Muscle layer of duodenum (tissue), 2 donors: ENCODE results near the gene PMAIP1.

Experiments used
- H3K27ac ChIP-seq: one replicate; pipeline ENCODE4 v1.7.0; 2013; ENCODE audit warnings: mild to moderate bottlenecking, low read length
- H3K27me3 ChIP-seq: one replicate; pipeline ENCODE4 v1.7.0; 2013; ENCODE audit warnings: low read depth, mild to moderate bottlenecking, control low read depth, low read length
- H3K36me3 ChIP-seq, 2 donors: one replicate each; pipeline ENCODE4 v1.7.0; 2013; ENCODE audit warnings: low read length in 2 of 2, control low read depth in 1 of 2, mild to moderate bottlenecking in 1 of 2; ENCODE audit not compliant: insufficient read depth in 2 of 2, control insufficient read depth in 1 of 2
- H3K4me1 ChIP-seq, 2 donors: one replicate each; pipeline ENCODE4 v1.7.0; 2013; ENCODE audit warnings: low read length in 2 of 2, mild to moderate bottlenecking in 2 of 2, control low read depth in 1 of 2, moderate library complexity in 1 of 2; ENCODE audit not compliant: insufficient read depth in 2 of 2, control insufficient read depth in 1 of 2
- H3K4me3 ChIP-seq, 2 donors: one replicate each; pipeline ENCODE4 v1.7.0; 2013; ENCODE audit warnings: low read length in 2 of 2, low read depth in 1 of 2, mild to moderate bottlenecking in 1 of 2
- H3K9me3 ChIP-seq, 2 donors: one replicate each; pipeline ENCODE4 v1.7.0; 2013; ENCODE audit warnings: low read length in 2 of 2, control low read depth in 1 of 2, mild to moderate bottlenecking in 1 of 2; ENCODE audit not compliant: control insufficient read depth in 1 of 2
- donor health status: healthy.

Gene PMAIP1

DNA sequence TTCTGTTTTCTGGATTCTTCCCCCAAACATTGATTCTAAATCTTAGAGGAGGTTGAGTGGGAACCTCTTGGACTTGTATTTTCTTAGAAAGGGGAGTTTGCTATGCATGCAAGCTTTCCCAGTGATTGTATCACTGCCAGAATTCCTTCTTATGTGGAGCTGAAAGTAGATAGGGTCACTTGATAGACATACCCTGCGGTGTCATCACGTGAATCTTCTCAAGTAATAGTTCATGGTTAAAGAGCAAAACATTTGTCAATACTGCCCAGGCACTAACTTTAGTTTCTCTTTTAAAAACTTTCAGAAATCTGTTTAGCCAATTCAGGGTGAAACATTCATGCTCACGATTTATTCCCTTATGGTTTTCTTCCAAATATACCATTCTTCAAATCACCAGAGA, 6.4 kb downstream of the PMAIP1 start:
- H3K4me3 ChIP-seq = no peak overlapping the region
- no peaks in the 10 kb centered on the region for H3K9me3 ChIP-seq
- H3K27me3 ChIP-seq = no peaks in the 10 kb centered on the region
- H3K27ac ChIP-seq = no peak overlapping the region
- H3K36me3 ChIP-seq = no peaks in the 10 kb centered on the region
- H3K4me1 ChIP-seq = no peaks in the 10 kb centered on the region

DNA sequence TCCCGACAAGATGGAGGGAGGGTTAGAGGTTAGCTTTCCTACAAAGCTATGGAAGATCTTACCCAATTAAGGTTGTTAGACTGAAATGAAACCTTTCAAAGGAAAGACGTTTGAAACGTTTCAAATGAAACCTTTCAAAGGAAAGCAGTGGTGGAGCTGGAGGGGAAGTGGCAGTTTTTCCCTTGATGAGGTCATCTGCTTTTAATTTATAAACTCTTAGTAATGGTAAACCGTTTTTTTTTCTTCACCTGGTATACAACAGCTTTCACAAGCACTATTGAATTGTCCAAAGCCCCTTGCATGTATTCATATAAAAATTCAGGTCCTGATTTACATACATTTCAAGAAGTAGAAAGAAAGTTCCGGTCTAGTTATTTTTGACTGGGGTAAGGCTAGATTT, 7.4 kb downstream of the PMAIP1 start:
- no peaks in the 10 kb centered on the region for H3K36me3 ChIP-seq
- no peaks in the 10 kb centered on the region for H3K4me1 ChIP-seq
- no peaks in the 10 kb centered on the region for H3K27me3 ChIP-seq
- H3K27ac ChIP-seq = no peak overlapping the region
- H3K4me3 ChIP-seq = no peak overlapping the region
- H3K9me3 ChIP-seq = no peaks in the 10 kb centered on the region

DNA sequence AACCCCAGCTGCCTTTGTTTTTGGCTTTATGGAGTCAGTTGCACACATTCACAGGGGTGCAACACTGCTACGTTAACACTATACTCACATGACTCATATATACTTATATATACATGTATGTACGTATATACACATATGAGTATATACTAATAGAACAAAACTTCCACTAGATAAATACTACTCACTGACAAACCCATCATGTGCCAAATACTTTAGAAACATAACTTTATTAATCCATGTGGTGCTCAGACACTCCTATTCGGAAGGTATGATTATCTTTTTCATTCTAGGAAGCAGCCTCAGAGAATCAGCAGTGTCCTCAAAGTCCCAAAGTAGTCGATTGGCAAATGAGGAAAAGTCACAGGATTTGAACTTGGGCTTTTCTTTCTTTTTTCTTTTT, 7.9 kb downstream of the PMAIP1 start:
- H3K4me1 ChIP-seq = no peaks in the 10 kb centered on the region
- no peaks in the 10 kb centered on the region for H3K36me3 ChIP-seq
- no peak overlapping the region for H3K27ac ChIP-seq
- H3K9me3 ChIP-seq = peaks cover 0 to under 1% of the 10 kb centered on the region in 2 donors
- H3K4me3 ChIP-seq = no peak overlapping the region
- H3K27me3 ChIP-seq = no peaks in the 10 kb centered on the region

DNA sequence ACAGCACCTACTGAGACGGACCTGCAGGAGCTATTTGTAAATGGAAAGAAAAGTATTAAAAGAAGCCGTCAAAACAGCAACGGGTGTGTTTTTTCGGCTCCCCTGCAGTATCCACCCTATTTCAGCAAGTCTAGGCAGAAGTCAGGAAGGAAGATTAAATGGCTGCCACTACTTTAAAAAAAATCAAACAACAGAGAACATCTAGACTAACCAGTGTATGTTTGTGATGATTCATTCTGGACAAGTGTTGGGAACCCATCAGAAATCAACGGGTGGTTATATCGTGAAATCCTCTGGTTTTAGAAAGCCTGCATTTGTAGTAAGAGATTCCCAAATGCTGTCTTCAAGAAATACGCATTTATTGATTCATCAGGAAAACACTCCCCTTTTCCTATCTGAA, 9.0 kb downstream of the PMAIP1 start:
- no peaks in the 10 kb centered on the region for H3K4me1 ChIP-seq
- H3K4me3 ChIP-seq = no peak overlapping the region
- no peaks in the 10 kb centered on the region for H3K36me3 ChIP-seq
- peaks cover 0 to 6% of the 10 kb centered on the region in 2 donors for H3K9me3 ChIP-seq
- no peak overlapping the region for H3K27ac ChIP-seq
- H3K27me3 ChIP-seq = no peaks in the 10 kb centered on the region

DNA sequence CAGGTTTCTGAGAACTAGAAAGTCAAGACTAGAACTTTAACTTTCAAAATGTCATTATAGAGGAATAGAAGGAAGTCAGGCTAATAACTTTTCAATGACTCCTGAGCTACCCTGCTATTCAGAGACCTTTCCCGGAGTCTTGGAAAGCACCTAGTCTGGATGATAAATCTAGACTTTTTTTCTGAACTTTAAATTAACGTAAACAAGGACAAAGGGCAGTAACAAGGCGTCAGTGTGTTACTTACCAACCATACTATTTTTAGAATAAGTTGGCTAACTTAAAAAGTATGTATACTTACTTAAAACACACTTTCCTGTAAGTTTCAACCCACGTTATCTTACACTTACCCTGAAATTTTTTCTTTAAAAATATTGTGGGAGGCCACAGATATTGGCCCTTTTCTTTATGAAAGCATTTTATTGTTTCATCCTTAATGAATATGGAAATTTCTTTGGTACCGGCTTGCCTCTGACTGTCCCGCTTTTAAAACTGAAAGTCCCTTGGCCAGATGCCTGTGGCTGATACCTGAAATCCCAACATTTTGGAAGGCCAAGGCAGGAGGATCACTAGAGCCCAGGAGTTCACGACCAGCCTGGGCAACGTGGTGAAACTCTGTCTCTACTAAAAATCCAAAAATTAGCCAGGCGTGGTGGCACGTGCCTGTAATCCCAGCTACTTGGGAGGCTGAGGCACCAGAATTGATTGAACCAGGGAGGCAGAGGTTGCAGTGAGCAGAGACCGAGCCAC, 9.7 kb downstream of the PMAIP1 start:
- H3K27me3 ChIP-seq = no peaks in the 10 kb centered on the region

DNA sequence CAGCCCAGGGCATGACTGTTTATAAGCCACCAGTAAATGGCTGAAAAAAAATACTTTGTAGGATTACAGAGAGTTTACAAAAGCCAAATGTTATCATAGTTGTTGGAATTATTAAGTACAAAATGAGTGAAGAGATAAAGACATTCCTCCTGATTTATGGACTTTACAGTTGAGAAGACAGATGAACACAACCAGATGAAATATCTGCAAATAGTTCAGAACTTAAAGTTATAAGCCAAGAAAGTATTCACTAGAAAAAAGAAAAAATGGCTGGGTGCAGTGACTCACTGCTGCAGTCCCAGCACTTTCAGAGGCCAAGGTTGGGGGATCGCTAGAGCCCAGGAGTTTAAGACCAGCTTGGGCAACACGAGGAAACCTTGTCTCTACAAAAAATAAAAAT, 11.2 kb downstream of the PMAIP1 start:
- Histone ChIP-seq H3K27me3 (no peaks in the 10 kb centered on the region), H3K9me3 (peaks cover 0 to 6% of the 10 kb centered on the region in 2 donors), H3K27ac (no peak overlapping the region), H3K4me3 (no peak overlapping the region), H3K4me1 (no peaks in the 10 kb centered on the region), H3K36me3 (no peaks in the 10 kb centered on the region)

More for the DNA sequence above, 9.7 kb downstream of the PMAIP1 start:
- Histone ChIP-seq H3K4me1 (no peaks in the 10 kb centered on the region), H3K36me3 (no peaks in the 10 kb centered on the region), H3K9me3 (peaks cover 0 to 6% of the 10 kb centered on the region in 2 donors), H3K27ac (no peak overlapping the region), H3K4me3 (no peak overlapping the region)

DNA sequence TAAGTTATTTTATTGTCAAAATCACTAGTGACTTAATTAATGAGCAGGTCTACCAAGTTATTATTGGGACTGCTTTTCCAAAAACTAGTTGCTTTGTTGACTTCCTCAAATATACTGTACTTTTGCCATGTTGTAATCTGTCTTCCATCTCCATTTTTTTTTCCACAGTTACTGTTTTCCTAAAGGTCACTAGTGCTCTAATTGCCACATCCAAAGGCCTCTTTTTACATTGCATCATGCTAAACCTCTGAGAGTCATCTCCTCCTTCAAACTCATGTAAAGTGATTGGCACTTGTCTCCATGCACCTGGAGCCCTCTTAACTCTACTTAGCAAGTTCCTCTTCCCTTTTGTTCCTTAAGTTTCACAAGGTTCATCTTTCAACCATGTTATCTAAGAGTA, 11.8 kb downstream of the PMAIP1 start:
- H3K36me3 ChIP-seq = no peaks in the 10 kb centered on the region
- H3K27me3 ChIP-seq = no peaks in the 10 kb centered on the region
- no peak overlapping the region for H3K4me3 ChIP-seq
- no peak overlapping the region for H3K27ac ChIP-seq
- peaks cover 0 to 6% of the 10 kb centered on the region in 2 donors for H3K9me3 ChIP-seq
- no peaks in the 10 kb centered on the region for H3K4me1 ChIP-seq

DNA sequence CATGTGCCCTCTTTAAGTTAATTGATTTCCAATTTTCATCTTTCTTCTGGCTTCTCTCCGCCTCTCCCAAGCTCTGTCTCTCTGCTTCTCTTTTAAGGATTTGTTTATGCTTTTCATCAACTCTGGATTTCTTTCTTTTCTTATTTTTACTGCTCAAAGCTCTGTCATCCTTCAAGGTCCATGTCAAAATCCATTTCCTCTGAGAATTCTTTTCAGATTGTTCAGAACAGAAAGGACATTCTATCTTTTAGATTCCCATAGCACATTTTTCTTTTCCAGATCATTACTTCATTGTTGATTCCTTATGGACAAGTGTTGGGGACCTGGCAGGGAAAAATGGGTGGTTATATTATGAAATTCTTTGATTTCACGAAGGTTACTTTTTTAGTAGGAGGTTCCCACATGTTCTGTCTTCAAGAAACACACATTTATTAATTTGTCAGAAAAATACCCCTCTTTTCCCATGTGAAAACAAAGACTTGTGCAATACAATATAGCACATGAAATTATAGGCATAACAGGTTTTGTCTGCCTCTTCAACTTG, 12.3 kb downstream of the PMAIP1 start:
- no peaks in the 10 kb centered on the region for H3K4me1 ChIP-seq
- H3K27me3 ChIP-seq = no peaks in the 10 kb centered on the region
- H3K27ac ChIP-seq = no peak overlapping the region
- no peaks in the 10 kb centered on the region for H3K36me3 ChIP-seq
- H3K4me3 ChIP-seq = no peak overlapping the region
- H3K9me3 ChIP-seq = peaks cover 0 to 6% of the 10 kb centered on the region in 2 donors

DNA sequence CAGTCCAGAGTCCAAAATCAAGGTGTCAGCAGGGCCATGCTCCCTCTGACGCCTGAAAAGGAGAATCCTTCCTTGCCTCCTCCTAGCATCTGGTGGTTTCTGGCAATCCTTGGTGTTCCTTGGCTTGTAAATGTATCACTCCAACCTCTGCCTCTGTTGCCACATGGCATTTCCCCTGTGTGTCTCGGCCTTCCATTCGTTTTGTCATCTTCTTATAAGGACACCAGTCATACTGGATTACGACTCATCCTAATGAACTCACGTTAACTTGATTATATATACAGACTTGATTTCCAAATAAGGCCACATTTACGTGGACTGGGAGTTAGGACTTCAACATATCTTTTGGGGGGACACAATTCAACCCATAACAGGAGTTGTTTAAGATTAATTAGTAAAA, 15.8 kb downstream of the PMAIP1 start:
- H3K36me3 ChIP-seq = no peaks in the 10 kb centered on the region
- peaks cover 0 to 6% of the 10 kb centered on the region in 2 donors for H3K9me3 ChIP-seq
- H3K27ac ChIP-seq = no peak overlapping the region
- H3K27me3 ChIP-seq = no peaks in the 10 kb centered on the region
- H3K4me3 ChIP-seq = no peak overlapping the region
- peaks cover 0 to 6% of the 10 kb centered on the region in 2 donors for H3K4me1 ChIP-seq

DNA sequence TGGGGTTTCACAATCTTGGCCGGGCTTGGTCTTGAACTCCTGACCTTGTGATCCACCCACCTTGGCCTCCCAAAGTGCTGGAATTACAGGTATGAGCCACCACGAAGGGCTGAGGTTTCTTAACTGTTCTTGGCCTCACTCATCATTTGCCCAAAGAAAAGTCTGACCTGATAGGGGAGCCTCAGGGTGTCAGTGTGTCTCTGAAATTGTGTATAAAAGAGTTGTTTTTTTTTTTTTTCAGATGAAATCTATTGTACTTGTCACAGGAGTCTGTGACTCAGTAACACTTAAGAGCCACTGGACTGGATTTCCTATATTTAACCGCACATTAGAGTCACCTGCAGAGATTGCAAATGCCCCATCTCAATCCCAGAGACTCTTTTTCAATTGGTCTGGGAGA, 16.9 kb downstream of the PMAIP1 start:
- Histone ChIP-seq H3K4me1 (peaks cover 0 to 6% of the 10 kb centered on the region in 2 donors), H3K27ac (no peak overlapping the region), H3K4me3 (no peak overlapping the region), H3K27me3 (no peaks in the 10 kb centered on the region), H3K9me3 (peaks cover 0 to 6% of the 10 kb centered on the region in 2 donors), H3K36me3 (no peaks in the 10 kb centered on the region)

DNA sequence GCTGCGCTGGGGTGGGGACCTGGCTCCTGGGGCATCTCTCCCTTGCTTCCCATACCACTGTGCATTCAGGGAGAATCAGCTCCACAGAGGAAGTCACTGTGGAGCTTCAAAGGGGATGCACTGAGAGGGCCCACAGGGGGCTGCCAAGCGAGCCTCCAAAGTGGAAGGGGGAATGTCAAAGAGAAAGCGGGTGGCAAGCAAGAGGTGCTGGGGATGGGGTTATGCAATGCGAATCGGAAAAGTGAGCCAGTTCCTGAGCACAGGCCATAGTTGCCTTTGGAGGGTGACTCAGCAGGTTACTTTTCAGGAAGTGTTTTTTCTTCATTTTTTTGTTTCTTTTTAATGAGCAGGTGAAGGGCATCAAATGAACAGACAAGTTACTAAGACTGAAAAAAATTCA, 17.6 kb downstream of the PMAIP1 start:
- Histone ChIP-seq H3K4me3 (no peak overlapping the region), H3K27me3 (no peaks in the 10 kb centered on the region), H3K4me1 (peaks cover 0 to 6% of the 10 kb centered on the region in 2 donors), H3K27ac (no peak overlapping the region), H3K36me3 (no peaks in the 10 kb centered on the region), H3K9me3 (peaks cover 0 to 6% of the 10 kb centered on the region in 2 donors)

DNA sequence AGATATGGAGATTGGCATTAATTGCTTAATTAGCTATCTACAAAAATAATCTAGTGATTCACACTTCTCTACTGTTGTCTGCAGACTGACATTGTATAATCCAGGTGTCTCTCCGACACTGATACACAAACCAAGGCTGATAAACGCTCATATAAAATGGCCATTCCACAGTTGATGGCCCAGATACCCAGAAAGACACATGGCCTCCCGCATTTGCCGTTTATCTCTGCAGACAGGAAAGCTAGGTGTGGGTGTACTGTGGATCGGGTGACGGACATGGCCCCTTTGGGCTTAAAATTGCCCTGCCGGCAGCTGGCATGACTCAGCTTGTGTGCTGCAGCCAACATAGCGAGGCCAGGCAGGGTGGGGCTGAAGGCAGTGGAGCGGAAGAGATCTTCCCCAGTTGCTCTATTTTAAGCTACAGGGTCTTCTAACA, 18.5 kb downstream of the PMAIP1 start:
- Histone ChIP-seq H3K4me3 (no peak overlapping the region), H3K9me3 (no peaks in the 10 kb centered on the region), H3K4me1 (peaks cover 0 to 6% of the 10 kb centered on the region in 2 donors), H3K27me3 (no peaks in the 10 kb centered on the region), H3K36me3 (no peaks in the 10 kb centered on the region), H3K27ac (no peak overlapping the region)
